GM21390 (cell line): Measurements from ENCODE around the gene KLLN.
A peak's percentile ranks its signal among the peaks of the same experiment; 100 is the strongest.
"Not testable (repeated sequence)": the region's sequence is repeated elsewhere in the genome, so short reads cannot be mapped to it uniquely, and the experiment has no call there.

Source experiments
- ATAC-seq: cut with Tn5 transposase; IDR thresholded peaks from one replicate; pipeline ENCODE4 v1.9.1; 2021; ENCODE audit not compliant: unreplicated experiment

Gene KLLN, protein sequence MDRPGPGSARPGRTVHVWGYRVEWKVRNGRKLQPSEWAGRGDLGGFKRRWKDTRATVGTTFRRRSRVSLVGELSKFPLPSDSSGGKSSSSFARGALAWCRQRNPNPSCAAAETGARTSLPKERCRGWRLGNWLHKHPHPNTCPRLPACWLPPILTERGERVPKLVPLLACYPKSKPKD

GRCh38 chr10:87863053-87863943 is at the start of gene KLLN, which contains the start of gene PTEN:
Gene KLLN (minus strand): TSS chr10:87863533. CDS start chr10:87862487, 1,046 bp downstream.
Gene PTEN (plus strand): TSS chr10:87863625. CDS start chr10:87864470, 845 bp downstream.
- peak; percentile 30 for ATAC-seq

- not testable (repeated sequence) for ATAC-seq
Measured at GRCh38 chr10:87903396-87903795, 40.1 kb upstream of the KLLN start.

DNA sequence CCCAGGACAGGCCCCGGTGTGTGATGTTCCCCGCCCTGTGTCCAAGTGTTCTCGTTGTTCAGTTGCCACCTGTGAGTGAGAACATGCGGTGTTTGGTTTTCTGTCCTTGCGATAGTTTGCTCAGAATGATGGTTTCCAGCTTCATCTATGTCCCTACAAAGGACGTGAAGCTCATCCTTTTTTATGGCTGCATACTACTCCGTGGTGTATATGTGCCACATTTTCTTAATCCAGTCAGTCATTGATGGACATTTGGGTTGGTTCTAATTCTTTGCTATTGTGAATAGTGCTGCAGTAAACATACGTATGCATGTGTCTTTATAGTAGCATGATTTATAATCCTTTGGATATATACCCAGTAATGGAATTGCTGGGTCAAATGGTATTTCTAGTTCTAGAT is 34.6 kb upstream of the KLLN start:
- not testable (repeated sequence) for ATAC-seq

DNA sequence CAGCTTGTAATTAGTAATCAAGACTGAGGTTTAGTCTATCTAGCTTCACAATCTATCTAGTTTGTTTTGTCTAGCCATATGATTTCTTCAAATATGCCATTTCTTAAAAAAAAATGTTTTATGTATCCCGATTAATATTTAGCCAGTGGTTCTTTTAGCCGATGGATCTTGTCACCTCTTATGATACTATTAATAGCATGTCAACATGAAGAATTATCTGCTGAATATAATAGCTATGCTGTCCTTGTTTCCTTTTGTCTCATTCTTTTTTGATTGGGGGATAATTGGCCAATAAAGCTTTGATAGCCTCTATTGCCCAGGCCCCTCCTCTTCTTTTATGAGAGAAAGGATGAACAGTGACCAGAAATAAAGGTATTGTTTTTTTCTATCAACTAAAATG is 32.9 kb upstream of the KLLN start:
- no peak for ATAC-seq

DNA sequence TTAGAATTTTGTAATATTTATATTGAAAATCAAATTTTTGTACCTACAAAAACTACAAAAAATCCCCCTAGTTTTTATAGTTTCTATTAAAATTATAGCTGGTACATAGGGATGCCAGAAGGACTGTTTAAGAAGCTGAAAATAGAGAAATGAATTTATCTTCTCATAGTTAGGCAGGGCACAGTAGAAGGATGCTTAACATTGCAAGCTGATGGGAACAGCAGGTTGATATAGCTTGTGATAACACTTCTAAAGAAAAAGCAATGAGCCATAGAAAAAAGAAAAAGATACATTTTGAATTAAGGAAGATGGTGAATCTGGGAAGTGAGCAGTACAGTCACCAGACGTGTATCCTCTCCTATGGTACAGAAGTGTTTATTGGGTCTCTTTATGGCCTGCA is 32.1 kb upstream of the KLLN start:
- ATAC-seq: no peak

DNA sequence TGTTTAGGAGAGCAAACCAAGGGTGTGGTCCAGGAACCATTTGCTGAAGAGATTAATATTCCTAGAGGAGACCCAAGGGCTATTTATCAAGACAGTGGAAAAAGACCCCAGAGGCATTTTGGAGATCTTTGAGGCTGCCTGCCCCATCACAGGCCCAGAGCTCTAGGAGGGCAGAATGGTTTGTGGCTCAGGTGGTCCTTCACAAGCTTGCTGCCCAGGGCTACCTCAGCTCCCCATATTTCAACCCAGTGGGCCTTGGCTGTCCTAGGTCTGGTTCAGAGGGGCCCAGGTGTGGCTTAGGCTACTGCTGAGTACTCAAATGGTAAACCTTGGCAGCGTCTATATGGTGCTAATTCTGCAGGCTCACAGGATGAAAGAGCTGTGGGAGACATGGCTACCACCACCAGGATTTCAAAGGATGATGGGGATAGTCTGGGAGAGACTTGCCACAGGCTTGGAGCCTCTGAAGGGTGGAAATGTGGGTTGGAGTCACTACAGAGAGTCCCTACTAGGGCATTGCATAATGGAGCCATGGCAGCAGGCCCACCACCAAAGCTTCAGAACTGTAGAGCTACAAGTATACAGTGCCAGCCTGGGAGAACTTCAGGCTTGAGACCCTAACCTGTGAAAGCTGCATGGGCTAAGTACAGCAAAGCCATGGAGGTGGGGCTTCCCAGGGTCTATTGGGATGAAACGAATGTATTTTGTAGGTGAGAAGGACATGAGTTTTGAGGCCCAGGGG is 24.4 kb upstream of the KLLN start:
- ATAC-seq: no peak

- no peak for ATAC-seq
Measured at GRCh38 chr10:87887146-87887545, 23.8 kb upstream of the KLLN start.

GRCh38 chr10:87886635-87887034 is 23.3 kb upstream of the KLLN start:
- ATAC-seq: no peak

- ATAC-seq: no peak
Measured at GRCh38 chr10:87882555-87883294, 19.4 kb upstream of the KLLN start.

- ATAC-seq: not testable (repeated sequence)
Measured at GRCh38 chr10:87881373-87882059, 18.2 kb upstream of the KLLN start.

DNA sequence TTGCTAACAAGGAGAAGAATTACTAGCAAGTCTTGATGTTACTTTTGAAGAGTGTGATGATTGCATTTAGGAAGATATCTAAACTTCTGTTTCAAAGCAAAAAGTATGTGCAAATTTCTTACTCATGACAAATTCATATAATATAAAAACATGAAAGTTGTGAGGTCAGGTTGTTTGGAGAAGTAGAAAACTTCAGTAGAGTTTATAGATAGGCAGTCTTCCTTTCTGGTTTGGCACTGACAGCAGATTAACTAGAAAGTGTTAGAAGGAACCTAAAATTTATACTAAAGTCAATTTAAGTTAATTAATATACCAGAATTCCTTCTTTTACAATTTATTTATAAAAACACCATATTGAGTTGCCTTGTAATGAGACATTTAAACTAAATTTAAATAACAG is 17.0 kb upstream of the KLLN start:
- ATAC-seq: no peak

DNA sequence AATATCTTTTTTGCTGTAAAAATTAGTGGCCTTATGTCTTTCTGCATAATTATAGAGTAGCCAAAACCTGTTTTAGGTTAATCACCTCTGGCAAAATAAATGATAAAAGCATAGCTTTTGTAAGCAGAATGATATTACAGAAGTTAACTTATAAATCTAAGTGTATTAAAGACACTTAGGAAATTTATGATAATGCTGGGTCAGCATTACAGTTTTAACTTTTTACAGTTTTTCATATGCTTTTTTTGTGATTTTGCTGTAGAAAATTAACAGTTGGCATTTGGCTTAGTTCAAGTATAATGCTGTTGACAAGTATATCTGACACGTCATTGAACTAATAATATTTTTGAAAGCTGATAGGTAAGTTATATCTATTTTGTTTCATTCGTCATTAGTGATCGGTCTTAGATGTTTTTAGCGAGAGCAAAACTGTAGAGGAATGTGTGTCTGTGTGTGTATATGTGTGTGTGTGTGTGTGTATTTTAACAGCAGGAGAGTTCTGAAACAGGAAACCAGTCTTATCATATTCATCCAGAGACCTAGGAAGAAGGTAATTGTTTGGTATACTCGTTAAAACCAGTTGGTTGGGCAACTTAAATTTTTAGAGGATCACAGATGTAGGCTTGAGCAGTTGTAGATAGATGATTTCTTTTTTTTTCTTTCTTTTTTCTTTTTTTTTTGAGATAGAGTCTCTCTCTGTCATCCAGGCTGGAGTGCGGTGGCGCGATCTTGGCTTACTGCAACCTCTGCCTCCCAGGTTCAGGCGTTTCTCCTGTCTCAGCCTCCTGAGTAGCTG is 15.5 kb upstream of the KLLN start:
- ATAC-seq: no peak

GRCh38 chr10:87875929-87876571 is 12.7 kb upstream of the KLLN start:
- ATAC-seq: no peak

GRCh38 chr10:87873656-87874055 is 10.3 kb upstream of the KLLN start:
- no peak for ATAC-seq

DNA sequence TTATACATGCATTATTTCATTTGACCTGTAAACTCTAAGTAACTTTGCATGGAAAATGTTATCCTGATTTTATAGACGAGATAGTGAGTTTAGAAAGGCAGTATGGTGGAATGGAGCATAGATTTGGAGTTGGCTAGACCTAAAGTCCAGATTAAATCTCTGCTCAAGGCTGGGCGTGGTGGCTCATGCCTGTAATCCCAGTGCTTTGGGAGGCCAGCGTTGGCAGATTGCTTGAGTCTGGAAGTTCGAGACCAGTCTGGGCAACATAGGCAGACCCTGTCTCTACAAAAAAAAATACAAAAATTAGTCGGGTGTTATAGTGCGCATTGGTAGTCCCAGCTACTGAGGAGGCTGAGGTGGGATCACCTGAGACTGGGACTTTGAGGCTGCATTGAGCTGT is 9.5 kb upstream of the KLLN start:
- ATAC-seq: no peak

DNA sequence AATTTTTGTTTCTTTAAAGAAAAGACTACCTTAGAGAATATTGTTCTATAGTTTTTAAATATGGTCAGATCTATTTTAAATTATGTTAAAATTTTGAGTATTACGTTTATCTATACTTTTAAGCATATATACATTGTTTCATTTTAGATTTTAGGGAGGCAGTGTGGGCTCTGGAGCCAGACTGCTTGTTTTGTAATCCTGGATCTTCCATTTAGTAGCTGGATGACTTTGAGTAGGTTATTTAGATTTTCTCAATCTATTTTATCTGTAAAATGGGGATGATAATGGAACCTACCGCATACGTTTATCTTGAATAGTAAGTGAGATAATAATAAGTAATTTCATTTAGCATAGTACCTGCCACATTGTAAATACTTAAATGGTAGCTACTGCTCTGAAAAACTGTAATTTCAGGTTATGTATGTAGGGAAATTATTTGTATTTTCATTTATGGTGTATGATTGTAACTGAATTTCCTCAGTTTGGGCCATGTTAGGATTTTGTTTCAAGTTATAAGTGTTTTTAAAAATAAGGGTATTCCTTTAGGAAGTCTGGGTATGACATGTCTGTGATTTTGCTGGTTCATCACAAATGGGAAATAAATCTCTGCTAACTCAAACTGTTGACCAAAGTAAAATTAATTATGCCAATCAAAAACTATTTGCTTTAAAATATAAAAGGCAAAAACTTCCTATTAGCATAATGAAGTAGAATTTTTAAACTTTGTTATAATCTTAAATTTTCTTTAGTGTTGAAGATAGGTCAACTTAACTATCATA is 6.6 kb upstream of the KLLN start:
- no peak for ATAC-seq

- ATAC-seq: not testable (repeated sequence)
Measured at GRCh38 chr10:87869139-87869538, 5.8 kb upstream of the KLLN start.

DNA sequence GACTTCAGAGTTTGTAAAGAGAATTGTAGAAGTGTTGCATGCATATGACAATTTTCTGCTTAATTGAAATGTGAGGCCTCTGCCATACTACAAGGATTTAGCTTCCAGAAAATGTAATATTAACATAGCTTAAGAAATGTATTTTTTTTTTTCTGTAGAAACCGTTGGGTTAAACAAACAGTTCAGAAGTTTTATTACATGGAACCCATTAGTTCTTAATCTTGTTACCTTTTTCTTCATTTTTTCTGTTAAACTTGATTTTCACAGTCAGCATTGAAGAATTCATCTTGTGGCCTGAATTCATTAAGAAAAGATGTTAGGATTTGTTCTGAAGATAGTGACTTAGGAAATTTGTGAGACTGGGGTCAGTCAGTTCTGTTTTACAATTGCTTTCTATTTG is 4.9 kb upstream of the KLLN start:
- ATAC-seq: no peak
